Mucosa of descending colon (tissue), 3 donors: ENCODE data around the gene KDM8. TPM values are rescaled to one million over a fixed set of nuclear protein-coding genes. Genes with fewer than 3 reads are reported as not detected.

Experiments
- ATAC-seq: fragments of 200-7000 bp; cut with Tn5 transposase; one replicate; pipeline ENCODE4 v1.9.1; 2020; ENCODE audit warnings: mild to moderate bottlenecking, moderate library complexity
- DNase-seq, 3 donors: peaks; one replicate each; pipeline ENCODE4 v3.0.0-alpha.2; 2020
- H3K36me3 ChIP-seq: fragments of 200-600 bp; one replicate; pipeline ENCODE4 v1.8.0; 2021; ENCODE audit warnings: low read depth, mild to moderate bottlenecking
- H3K4me1 ChIP-seq: fragments of 200-600 bp; one replicate; pipeline ENCODE4 v1.8.0; 2021; ENCODE audit warnings: low read depth, mild to moderate bottlenecking
- H3K4me3 ChIP-seq: fragments of 200-600 bp; one replicate; pipeline ENCODE4 v1.8.0; 2021; ENCODE audit warnings: mild to moderate bottlenecking
- H3K9me3 ChIP-seq: fragments of 200-600 bp; one replicate; pipeline ENCODE4 v1.8.0; 2021; ENCODE audit warnings: mild to moderate bottlenecking
- intact Hi-C, 2 donors: fragments of 100-400 bp; cut with DNase I in 1 of 2; cut with micrococcal nuclease in 1 of 2; formaldehyde crosslinking; loops; one replicate each; pipeline versions ENCODE4 v1.11.0 to v1.11.1; 2022; cut with DNase I, micrococcal nuclease
- long read RNA-seq, 2 donors: library from polyadenylated mRNA; unstranded; transcript quantifications; one replicate each; pipeline ENCODE4 v2.0.0, GENCODE V29; 2019 to 2021
- total RNA-seq, 3 donors: library from RNA; stranded (reverse); fragmentation: NEBNext Ultra II Directional in 2 of 3; extraction: Animal tissue kit (Norgen Biotek cat#: 25700) in 2 of 3; gene quantifications; one replicate each; pipeline versions ENCODE4 v1.2.1 to v1.2.4, GENCODE V29; 2021 to 2023
- TF ChIP-seq, protein P1 (sequence below): fragments of 200-600 bp; IDR thresholded peaks from one replicate; pipeline ENCODE4 v1.8.0; 2022; ENCODE audit warnings: antibody characterized with exemption, mild to moderate bottlenecking
- donor health status: DM: no; HTN: no; CAD: no; lungs with moderate emphysema.
- donor health status: DM: no; HTN: no; CAD: no.
- donor health status: DM: no; HTN: yes; CAD: no.

Gene KDM8
- total RNA-seq: 10 to 100 TPM in 1 of 3 donors, 1 to 10 TPM in 2; 8.7 to 12.9 (median 8.9) TPM
- long read RNA-seq, donor 1, partial matches to known transcripts: 3 of 5 reads
- long read RNA-seq, donor 1, other reads (novel, unspliced or antisense): 1 of 5 reads
- long read RNA-seq, donor 2, partial matches to known transcripts: 0 of 1 reads
- long read RNA-seq, donor 2, other reads (novel, unspliced or antisense): 0 of 1 reads

DNA sequence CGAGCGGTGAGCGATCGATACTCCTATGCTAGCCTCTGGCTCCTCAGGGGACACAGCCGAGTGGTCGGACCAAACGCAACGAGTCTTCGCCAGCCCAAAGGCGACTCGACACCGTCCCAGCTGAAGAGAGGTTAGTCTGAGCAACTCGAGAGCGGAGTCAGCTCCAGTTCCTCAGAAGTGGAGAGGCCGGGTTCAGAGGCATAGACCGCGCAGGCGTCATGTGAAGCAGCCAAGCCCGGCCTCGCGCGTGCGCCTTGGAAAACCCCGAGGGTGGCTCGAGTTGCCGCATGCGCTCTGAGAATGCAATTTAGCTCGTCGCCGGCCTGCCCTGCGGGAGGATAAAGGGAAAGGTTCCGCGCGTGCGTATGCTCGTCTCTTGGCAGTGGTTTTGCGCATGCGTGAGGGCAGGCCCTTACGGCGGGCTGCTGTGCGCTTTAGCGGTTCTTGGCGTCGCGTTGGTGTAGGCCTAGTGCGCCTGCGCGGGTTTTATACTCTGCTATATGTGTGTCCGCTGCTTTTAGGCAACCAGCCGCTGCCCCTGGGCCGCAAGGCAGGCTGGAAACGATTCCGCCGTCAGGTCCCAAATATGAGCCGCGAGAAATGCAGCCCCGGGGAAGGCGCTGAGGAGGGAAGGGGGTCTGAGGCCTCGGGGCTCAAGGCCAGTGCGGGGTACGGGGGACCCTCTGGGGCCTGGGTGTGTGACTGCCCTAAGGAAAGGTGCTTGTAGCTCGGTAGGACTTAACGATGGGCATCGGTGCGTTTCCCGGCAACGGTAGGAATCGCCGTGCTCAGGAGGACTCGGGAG, at the start of gene KDM8:
KDM8 (plus strand) TSS at position 20 of the 805 bp plus-strand sequence. CDS start 6,598 bp downstream, outside the sequence.
- peaks cover 24% of the 10 kb centered on the region for H3K4me1 ChIP-seq
- ATAC-seq (peak; percentile 95), DNase-seq (peak; percentile 99 to 100 (median 100))
- intact Hi-C loops: no loop called here
- H3K9me3 ChIP-seq: no peaks in the 10 kb centered on the region
- TF ChIP-seq, protein P1, sequence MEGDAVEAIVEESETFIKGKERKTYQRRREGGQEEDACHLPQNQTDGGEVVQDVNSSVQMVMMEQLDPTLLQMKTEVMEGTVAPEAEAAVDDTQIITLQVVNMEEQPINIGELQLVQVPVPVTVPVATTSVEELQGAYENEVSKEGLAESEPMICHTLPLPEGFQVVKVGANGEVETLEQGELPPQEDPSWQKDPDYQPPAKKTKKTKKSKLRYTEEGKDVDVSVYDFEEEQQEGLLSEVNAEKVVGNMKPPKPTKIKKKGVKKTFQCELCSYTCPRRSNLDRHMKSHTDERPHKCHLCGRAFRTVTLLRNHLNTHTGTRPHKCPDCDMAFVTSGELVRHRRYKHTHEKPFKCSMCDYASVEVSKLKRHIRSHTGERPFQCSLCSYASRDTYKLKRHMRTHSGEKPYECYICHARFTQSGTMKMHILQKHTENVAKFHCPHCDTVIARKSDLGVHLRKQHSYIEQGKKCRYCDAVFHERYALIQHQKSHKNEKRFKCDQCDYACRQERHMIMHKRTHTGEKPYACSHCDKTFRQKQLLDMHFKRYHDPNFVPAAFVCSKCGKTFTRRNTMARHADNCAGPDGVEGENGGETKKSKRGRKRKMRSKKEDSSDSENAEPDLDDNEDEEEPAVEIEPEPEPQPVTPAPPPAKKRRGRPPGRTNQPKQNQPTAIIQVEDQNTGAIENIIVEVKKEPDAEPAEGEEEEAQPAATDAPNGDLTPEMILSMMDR: no peak
- H3K4me3 ChIP-seq: peak within 1 kb of the TSS; percentile 34
- H3K36me3 ChIP-seq: no peaks in the 10 kb centered on the region

DNA sequence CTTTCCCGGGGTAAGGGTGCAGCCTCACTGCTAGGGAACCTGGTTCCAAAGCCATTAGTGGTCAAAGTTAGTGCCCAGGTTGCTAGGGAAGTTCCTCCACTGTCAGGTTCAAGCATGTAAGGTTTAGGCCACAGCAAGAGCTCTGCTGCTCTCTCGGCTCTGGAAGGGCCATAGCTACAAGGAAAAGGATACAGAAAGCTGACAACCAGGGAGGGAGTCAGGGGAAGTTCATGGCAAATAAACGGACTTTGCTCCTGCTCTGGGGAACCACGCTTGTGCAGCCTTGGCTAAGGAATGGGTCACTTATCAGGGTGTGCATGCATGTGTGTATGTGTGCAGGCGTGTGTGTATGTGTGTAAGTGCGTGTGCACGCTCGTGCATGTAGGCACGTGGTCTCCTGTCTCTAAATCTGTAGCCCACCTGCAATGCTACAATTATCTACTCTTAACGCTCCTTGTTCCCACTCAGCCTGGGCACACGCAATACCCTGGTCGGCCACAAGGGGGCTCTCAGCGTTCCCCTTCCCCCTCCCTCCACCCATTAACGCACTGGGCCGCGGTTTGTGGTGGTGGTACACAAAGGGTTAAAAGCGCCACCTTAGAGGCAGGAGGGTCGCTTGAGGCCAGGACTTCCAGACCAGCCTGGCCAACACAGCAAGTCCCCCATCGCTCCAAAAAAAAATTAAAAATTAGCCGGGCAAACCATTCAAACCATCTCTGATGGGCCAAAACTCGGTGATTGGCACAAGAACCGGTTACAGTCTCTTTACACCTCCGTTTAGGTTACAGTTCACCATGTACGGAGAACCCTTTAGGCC, 48.4 kb upstream of the KDM8 start:
- peak; percentile 67 to 80 (median 73) for DNase-seq
- intact Hi-C loops: loop anchor here in 1 of 2 donors (10.0 kb wide), 1 partner anchor 300 kb away; no protein-coding TSS in a partner anchor
- TF ChIP-seq, protein P1: peak; percentile 95
- peak; percentile 93 for ATAC-seq
- H3K4me1 ChIP-seq: peaks cover 13% of the 10 kb centered on the region
- no peaks in the 10 kb centered on the region for H3K9me3 ChIP-seq
- H3K36me3 ChIP-seq: no peaks in the 10 kb centered on the region
- H3K4me3 ChIP-seq: no peak overlapping the region

DNA sequence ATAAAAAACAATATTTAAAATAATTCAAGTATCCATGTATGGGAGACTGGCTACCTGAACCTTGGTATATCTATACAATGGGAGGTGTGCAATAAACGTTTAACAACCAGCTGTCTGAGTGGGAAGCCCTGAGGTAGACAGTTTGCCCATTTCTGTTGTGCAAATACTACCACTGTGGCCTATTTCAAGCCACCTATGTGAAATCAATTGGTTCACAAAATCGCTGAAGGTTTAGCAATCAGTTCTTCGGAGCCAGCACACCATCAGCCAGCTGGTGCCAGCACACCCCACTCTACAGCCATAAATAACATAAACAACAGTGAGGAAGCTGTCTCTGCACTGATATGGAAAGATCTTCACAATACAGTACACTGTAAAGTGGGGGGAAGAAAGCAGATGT, 46.7 kb upstream of the KDM8 start:
- TF ChIP-seq, protein P1: no peak
- ATAC-seq (peak; percentile 75), DNase-seq (peak in 1 of 3 donors; percentile 23)
- intact Hi-C loops: loop anchor here in 1 of 2 donors (10.0 kb wide), 1 partner anchor 298 kb away; no protein-coding TSS in a partner anchor
- Histone ChIP-seq H3K9me3 (no peaks in the 10 kb centered on the region), H3K4me1 (peaks cover 13% of the 10 kb centered on the region), H3K4me3 (no peak overlapping the region), H3K36me3 (no peaks in the 10 kb centered on the region)

DNA sequence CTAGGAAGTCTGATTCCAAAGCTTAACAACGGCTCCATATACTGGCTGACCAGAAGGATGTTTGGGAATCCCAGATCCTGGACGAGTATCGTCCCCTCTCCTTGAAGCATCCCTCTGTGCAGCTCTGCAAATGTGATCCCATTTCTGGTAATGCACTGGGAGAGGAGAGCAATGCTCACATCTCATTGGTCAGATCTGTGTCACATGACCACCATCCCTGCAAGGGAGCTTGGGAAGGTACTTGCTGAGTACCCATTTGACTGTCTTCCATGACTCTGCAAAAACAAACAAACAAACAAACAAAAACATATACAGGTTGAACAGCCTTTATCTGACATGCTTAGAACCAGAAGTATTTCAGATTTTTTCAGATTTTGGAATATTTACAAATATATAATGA, 41.9 kb upstream of the KDM8 start:
- no peaks in the 10 kb centered on the region for H3K36me3 ChIP-seq
- H3K4me3 ChIP-seq: no peak overlapping the region
- DNase-seq: no peak
- ATAC-seq: no peak
- TF ChIP-seq, protein P1: no peak
- H3K9me3 ChIP-seq: peaks cover 20% of the 10 kb centered on the region
- intact Hi-C loops: no loop called here
- peaks cover 2% of the 10 kb centered on the region for H3K4me1 ChIP-seq

DNA sequence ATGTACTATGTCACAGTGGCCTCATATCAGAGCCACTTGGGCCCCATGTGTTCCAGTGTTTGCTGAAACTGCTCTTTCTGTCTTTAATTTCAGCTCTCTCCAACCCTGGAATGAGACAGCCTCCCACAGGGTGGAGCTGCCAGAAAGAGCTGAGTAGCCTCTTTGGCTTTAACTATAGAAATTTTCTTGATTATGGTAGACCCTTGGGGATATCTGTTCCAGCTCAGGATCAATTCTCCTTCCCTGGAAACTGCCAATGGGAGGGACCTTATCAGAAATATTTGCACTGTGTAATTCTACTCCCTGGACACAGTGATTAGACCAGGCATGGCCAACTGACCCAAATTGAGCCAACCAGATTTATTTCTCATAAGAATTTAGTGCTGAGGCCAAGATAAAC, 39.0 kb upstream of the KDM8 start:
- H3K9me3 ChIP-seq: peaks cover 20% of the 10 kb centered on the region
- no peak overlapping the region for H3K4me3 ChIP-seq
- H3K4me1 ChIP-seq: no peaks in the 10 kb centered on the region
- intact Hi-C loops: no loop called here
- ATAC-seq (no peak), DNase-seq (no peak)
- TF ChIP-seq, protein P1: no peak
- H3K36me3 ChIP-seq: no peaks in the 10 kb centered on the region
